Left lung (tissue), 10 donors: ENCODE data around the gene SAFB2. TPM values are rescaled to one million over a fixed set of nuclear protein-coding genes. Genes with fewer than 3 reads are reported as not detected.

Experiments
- ATAC-seq: fragments of 200-7000 bp; cut with Tn5 transposase; one replicate; pipeline ENCODE4 v1.9.1; 2020; ENCODE audit warnings: moderate library complexity
- DNase-seq, 4 donors: peaks; one replicate each; pipeline ENCODE4 v3.0.0-alpha.2; 2013 to 2020
- H3K27ac ChIP-seq, 2 donors: fragments of 200-600 bp; sonication (generic) in 1 of 2; one replicate each; pipeline versions ENCODE4 v1.5.0 to v1.8.0; 2020 to 2021
- H3K27me3 ChIP-seq, 2 donors: fragments of 200-600 bp; sonication (generic) in 1 of 2; one replicate each; pipeline versions ENCODE4 v1.5.0 to v1.8.0; 2020 to 2021
- H3K36me3 ChIP-seq, 2 donors: fragments of 200-600 bp; sonication (generic) in 1 of 2; one replicate each; pipeline versions ENCODE4 v1.5.0 to v1.8.0; 2020 to 2021
- H3K4me1 ChIP-seq, 2 donors: fragments of 200-600 bp; one replicate each; pipeline ENCODE4 v1.8.0; 2021
- H3K4me3 ChIP-seq, 2 donors: fragments of 200-600 bp; sonication (generic) in 1 of 2; one replicate each; pipeline versions ENCODE4 v1.5.0 to v1.8.0; 2020 to 2021; ENCODE audit warnings: mild to moderate bottlenecking in 1 of 2
- H3K9me3 ChIP-seq, 2 donors: fragments of 200-600 bp; sonication (generic) in 1 of 2; one replicate each; pipeline versions ENCODE4 v1.5.0 to v1.8.0; 2020 to 2021
- intact Hi-C, 2 donors: fragments of 100-400 bp; cut with DNase I; formaldehyde crosslinking; loops; one replicate each; pipeline versions ENCODE4 v1.11.2 to v1.14.2; 2022
- polyA plus RNA-seq, 6 donors: library from polyadenylated mRNA; unstranded; fragments of 120-200 nt; gene quantifications; one replicate each; pipeline ENCODE4 v1.2.1, GENCODE V29; 2013; ENCODE audit not compliant: insufficient read length in 6 of 6
- total RNA-seq, 2 donors: library from RNA; stranded (reverse); fragmentation: NEBNext Ultra II Directional; extraction: Animal tissue kit (Norgen Biotek cat#: 25700); gene quantifications; one replicate each; pipeline ENCODE4 v1.2.1, GENCODE V29; 2021
- TF ChIP-seq, protein P1 (sequence below), 2 donors: fragments of 200-600 bp; sonication (generic) in 1 of 2; IDR thresholded peaks; one replicate each; pipeline versions ENCODE4 v1.5.0 to v1.8.0; 2021; ENCODE audit warnings: antibody characterized with exemption in 2 of 2
- donor health status: DM: no; HTN: yes; CAD: no.
- donor health status: DM: no; HTN: no; CAD: no.

The SAFB2 gene
- total and polyA plus RNA-seq, 8 donors = 62.0 to 110 (median 84.8) TPM

- H3K9me3 ChIP-seq = no peaks in the 10 kb centered on the region
- no peaks in the 10 kb centered on the region for H3K4me1 ChIP-seq
- TF ChIP-seq, protein P1, sequence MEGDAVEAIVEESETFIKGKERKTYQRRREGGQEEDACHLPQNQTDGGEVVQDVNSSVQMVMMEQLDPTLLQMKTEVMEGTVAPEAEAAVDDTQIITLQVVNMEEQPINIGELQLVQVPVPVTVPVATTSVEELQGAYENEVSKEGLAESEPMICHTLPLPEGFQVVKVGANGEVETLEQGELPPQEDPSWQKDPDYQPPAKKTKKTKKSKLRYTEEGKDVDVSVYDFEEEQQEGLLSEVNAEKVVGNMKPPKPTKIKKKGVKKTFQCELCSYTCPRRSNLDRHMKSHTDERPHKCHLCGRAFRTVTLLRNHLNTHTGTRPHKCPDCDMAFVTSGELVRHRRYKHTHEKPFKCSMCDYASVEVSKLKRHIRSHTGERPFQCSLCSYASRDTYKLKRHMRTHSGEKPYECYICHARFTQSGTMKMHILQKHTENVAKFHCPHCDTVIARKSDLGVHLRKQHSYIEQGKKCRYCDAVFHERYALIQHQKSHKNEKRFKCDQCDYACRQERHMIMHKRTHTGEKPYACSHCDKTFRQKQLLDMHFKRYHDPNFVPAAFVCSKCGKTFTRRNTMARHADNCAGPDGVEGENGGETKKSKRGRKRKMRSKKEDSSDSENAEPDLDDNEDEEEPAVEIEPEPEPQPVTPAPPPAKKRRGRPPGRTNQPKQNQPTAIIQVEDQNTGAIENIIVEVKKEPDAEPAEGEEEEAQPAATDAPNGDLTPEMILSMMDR (IDR thresholded peaks at IDR 0.05) = no peak
- DNase-seq = no peak
- ATAC-seq = no peak
- no peak overlapping the region for H3K27ac ChIP-seq
- H3K4me3 ChIP-seq = no peak overlapping the region
- H3K27me3 ChIP-seq = no peaks in the 10 kb centered on the region
- peaks cover 0 to 100% of the 10 kb centered on the region in 2 donors for H3K36me3 ChIP-seq
- intact Hi-C loops = no loop called here
Measured at GRCh38 chr19:5595745-5596144, 26.8 kb downstream of the SAFB2 start.

- intact Hi-C loops = no loop called here
- Histone ChIP-seq H3K4me1 (no peaks in the 10 kb centered on the region), H3K4me3 (no peak overlapping the region), H3K9me3 (no peaks in the 10 kb centered on the region), H3K27ac (no peak overlapping the region), H3K36me3 (peaks cover 0 to 100% of the 10 kb centered on the region in 2 donors), H3K27me3 (no peaks in the 10 kb centered on the region)
- TF ChIP-seq, protein P1 (IDR thresholded peaks at IDR 0.05) = no peak
- DNase-seq (no peak), ATAC-seq (no peak)
Measured at GRCh38 chr19:5595129-5595528, 27.4 kb downstream of the SAFB2 start.

GRCh38 chr19:5594521-5594950 is 28.0 kb downstream of the SAFB2 start:
- Histone ChIP-seq H3K36me3 (peaks cover 0 to 100% of the 10 kb centered on the region in 2 donors), H3K4me3 (no peak overlapping the region), H3K9me3 (no peaks in the 10 kb centered on the region), H3K27ac (no peak overlapping the region), H3K4me1 (no peaks in the 10 kb centered on the region), H3K27me3 (no peaks in the 10 kb centered on the region)
- DNase-seq = no peak
- intact Hi-C loops = no loop called here
- TF ChIP-seq, protein P1 (IDR thresholded peaks at IDR 0.05) = no peak
- ATAC-seq = no peak

DNA sequence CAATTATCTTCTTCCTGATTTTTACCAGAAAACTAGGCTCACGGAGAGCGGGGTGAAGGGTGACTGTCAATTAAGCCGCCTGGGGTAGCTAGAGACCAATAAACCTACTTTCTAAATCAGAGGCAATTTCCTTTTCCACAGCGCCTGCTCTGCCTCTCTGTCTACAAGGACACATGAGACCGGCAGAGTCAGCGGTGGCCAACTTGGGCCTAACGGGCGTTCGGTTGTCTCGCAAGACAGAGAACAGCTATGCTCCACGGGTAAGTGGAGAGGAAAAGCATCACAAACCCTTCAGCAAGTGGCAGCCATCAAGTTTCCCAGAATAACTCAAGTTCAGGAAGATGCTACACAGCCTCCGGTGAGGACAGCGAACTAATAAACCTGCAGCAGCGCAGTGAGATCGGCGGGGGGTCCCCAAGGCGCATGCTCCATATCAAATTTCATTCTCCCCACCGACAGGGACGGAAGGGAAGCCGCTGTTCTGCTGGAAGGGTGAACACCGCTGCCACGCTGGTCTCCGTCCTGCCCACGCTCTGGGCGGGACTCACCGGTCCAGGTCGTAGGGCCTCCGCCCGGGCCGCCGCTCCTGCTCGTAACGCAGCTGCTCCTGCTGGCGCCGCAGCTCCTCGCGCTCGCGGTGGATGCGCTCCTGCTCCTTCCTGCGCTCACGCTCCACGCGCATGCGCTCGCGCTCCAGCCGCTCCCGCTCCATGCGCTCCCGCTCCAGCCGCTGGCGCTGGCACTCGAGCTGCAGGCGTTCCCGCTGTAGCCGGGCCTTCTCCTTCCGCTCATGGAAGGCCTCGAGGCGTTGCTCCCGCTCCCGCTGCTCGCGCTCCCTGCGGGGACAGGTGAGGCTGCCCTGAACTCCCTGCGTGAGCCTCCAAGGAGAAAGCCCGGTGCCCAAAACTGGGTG is 29.0 kb downstream of the SAFB2 start:
- Histone ChIP-seq H3K27me3 (no peaks in the 10 kb centered on the region), H3K4me3 (no peak overlapping the region), H3K4me1 (no peaks in the 10 kb centered on the region), H3K27ac (no peak overlapping the region), H3K9me3 (no peaks in the 10 kb centered on the region), H3K36me3 (peaks cover 0 to 100% of the 10 kb centered on the region in 2 donors)
- intact Hi-C loops = no loop called here
- TF ChIP-seq, protein P1 (IDR thresholded peaks at IDR 0.05) = no peak
- no peak for DNase-seq
- ATAC-seq = no peak

GRCh38 chr19:5592531-5593342 is 29.8 kb downstream of the SAFB2 start:
- ATAC-seq (no peak), DNase-seq (no peak)
- TF ChIP-seq, protein P1 (IDR thresholded peaks at IDR 0.05) = no peak
- Histone ChIP-seq H3K36me3 (peaks cover 0 to 100% of the 10 kb centered on the region in 2 donors), H3K27ac (no peak overlapping the region), H3K9me3 (no peaks in the 10 kb centered on the region), H3K4me1 (no peaks in the 10 kb centered on the region), H3K27me3 (no peaks in the 10 kb centered on the region), H3K4me3 (no peak overlapping the region)
- intact Hi-C loops = no loop called here
